Cardiac atrium fibroblast (primary cell): ENCODE measurements around the gene OR5T1. TPM values are rescaled to one million over a fixed set of nuclear protein-coding genes. Genes with fewer than 3 reads are reported as not detected.

Source experiments
- total RNA-seq: library from RNA; depleted of rRNA; stranded (reverse); fragments of >200 nt; gene quantifications from 2 replicates; pipeline ENCODE4 v1.2.3, GENCODE V29; 2015

Gene OR5T1
- not detected in 2 replicates for total RNA-seq

DNA sequence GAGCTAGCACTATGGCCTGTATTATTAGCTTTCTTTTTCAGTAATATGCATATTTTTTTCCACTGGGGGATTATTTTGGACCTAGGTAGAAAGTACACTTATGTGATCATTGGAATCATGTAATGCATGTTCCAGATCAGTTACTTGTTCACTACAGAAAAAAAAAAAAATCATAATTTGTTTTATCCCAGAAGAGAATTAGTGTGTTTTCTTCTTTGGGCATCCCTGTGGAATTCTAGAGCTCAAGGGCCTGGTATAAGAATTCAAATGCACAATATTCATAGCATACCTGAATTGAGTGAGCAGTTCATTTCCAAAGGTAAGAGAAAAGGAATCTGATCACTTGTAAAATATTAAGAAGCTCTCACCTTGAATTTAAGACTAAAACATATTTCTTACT is at the start of gene OR5T1:
TSS of gene OR5T1 (plus strand) at position 301 of the 400 bp plus-strand sequence. CDS start 1,485 bp downstream, outside the sequence.

DNA sequence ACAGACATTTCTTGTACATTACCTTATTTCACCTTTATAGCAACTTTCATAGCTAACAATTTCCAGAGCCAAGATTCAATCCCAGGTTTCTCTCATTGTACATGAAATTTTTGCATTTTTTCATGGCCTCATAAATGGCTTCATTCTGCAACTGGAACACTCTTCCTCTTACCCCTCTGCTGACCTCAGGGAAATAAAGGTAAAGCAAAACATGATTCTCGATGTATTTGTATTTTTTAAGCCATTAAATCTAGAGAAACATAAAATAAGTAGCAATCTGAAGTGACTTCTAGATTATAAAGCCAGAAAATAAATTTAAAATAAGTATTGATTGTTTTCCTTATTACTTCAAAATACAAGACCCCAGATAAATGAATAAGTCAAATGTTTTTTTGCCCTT is 39.8 kb upstream of the OR5T1 start, which contains the start of gene OR5T2:
TSS of gene OR5T2 (minus strand) at position 101 of the 400 bp plus-strand sequence. CDS start 1,193 bp downstream, outside the sequence.

DNA sequence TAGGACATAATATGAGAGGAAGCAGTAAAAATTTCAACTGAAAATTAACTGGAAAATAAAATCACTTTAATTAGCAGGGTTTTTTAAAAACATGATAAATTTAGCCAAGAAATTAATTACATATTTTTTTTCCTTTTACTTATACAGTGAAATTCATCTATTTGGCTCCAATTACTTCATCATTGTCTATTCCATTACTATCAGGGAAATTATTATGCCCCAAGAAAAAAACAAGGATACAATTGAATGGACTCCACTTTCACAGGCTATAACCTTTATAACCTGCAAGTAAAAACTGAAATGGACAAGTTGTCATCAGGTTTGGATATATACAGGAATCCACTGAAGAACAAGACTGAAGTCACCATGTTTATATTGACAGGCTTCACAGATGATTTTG is 22.0 kb upstream of the OR5T1 start, which contains the start of gene OR5T3:
TSS of gene OR5T3 (plus strand) at position 301 of the 400 bp plus-strand sequence. CDS start at position 301, 0 bp downstream.

DNA sequence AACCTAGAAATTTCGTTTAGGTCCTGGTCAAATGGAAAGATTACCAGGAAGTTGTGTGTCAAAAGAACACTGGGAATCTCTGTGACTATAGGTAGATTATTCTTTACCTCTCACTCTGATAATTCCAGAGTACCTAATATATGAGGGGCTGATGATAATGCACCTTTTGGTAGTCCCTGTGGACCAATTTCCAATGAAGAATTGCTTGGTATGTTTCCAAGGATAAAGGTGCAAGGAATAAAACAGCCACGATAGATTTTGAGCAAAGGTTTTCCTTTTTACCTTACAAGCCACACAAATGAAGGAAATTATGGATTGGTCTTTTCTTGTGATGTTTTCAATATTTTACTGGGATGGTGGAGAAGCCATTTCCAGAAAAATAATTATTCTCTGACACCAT is 18.2 kb downstream of the OR5T1 start, which contains the start of gene OR8H1:
TSS of gene OR8H1 (minus strand) at position 101 of the 400 bp plus-strand sequence. CDS start 1,192 bp downstream, outside the sequence.

DNA sequence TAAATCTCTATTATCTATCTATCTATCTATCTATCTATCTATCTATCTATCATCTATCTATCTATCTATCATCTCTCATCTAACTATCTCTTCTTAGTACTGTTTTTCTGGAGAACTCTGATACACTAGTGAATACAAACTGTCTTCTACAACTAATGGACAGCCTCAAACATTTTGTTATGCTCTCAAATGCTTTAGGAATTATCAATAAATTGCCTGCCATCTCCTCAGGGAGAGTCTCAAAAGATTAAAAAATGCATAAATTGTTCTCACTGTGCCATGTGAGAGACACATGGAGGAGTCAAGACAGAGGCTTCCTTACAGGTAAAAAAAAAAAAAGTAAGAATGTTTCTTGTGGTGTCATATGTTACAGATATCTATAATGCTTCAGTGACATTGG is 40.9 kb downstream of the OR5T1 start, which contains the start of gene OR8K3:
TSS of gene OR8K3 (plus strand) at position 301 of the 400 bp plus-strand sequence. CDS start 3,163 bp downstream, outside the sequence.

Other genes with a start within 250 kb of the OR5T1 start
- not detected in 2 replicates for gene OR5AS1, start 246.5 kb upstream of the OR5T1 start, total RNA-seq
- not detected in 2 replicates for gene OR8I2, start 180.8 kb upstream of the OR5T1 start, total RNA-seq
- gene OR8H2, start 170.5 kb upstream of the OR5T1 start, total RNA-seq = not detected in 2 replicates
- gene OR8H3, start 151.8 kb upstream of the OR5T1 start, total RNA-seq = not detected in 2 replicates
- not detected in 2 replicates for gene OR8J3, start 134.0 kb upstream of the OR5T1 start, total RNA-seq
- gene OR8K5, start 113.8 kb upstream of the OR5T1 start, total RNA-seq = not detected in 2 replicates
- gene OR5J2, start 97.5 kb upstream of the OR5T1 start, total RNA-seq = not detected in 2 replicates
- not detected in 2 replicates for gene OR5T2, start 39.9 kb upstream of the OR5T1 start, total RNA-seq
- gene OR5T3, start 21.9 kb upstream of the OR5T1 start, total RNA-seq = not detected in 2 replicates
- not detected in 2 replicates for gene OR8H1, start 18.1 kb downstream of the OR5T1 start, total RNA-seq
- not detected in 2 replicates for gene OR8K3, start 41.0 kb downstream of the OR5T1 start, total RNA-seq
- not detected in 2 replicates for gene OR8K1, start 71.9 kb downstream of the OR5T1 start, total RNA-seq
- gene OR8J1, start 80.1 kb downstream of the OR5T1 start, total RNA-seq = not detected in 2 replicates
- not detected in 2 replicates for gene OR8U1, start 101.5 kb downstream of the OR5T1 start, total RNA-seq
- gene OR5AL1, start 138.5 kb downstream of the OR5T1 start, total RNA-seq = not detected in 2 replicates
- not detected in 2 replicates for gene OR5M3, start 199.2 kb downstream of the OR5T1 start, total RNA-seq
- gene OR5M8, start 217.2 kb downstream of the OR5T1 start, total RNA-seq = not detected in 2 replicates